ENCODE data around the gene BCL2L12. TPM values are rescaled to one million over a fixed set of nuclear protein-coding genes. Genes with fewer than 3 reads are reported as not detected.

The BCL2L12 gene
- total and polyA plus RNA-seq, 12 donors = 7.8 to 19.6 (median 9.8) TPM

DNA sequence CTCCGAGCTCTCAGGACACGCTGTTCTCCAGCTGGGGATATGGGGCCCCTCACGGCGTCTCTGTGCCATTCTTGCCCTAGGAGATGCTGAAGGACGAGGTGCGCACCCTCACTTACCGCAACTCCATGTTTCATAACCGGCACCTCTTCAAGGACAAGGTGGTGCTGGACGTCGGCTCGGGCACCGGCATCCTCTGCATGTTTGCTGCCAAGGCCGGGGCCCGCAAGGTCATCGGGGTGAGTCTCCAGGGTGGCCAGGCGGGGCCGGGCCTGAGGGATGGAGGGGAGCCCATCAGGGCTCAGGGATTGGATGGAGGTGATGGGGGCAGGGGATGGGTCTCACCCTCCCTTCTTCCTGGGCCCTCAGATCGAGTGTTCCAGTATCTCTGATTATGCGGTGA is 16.1 kb downstream of the BCL2L12 start:
- TF ChIP-seq, protein P1, sequence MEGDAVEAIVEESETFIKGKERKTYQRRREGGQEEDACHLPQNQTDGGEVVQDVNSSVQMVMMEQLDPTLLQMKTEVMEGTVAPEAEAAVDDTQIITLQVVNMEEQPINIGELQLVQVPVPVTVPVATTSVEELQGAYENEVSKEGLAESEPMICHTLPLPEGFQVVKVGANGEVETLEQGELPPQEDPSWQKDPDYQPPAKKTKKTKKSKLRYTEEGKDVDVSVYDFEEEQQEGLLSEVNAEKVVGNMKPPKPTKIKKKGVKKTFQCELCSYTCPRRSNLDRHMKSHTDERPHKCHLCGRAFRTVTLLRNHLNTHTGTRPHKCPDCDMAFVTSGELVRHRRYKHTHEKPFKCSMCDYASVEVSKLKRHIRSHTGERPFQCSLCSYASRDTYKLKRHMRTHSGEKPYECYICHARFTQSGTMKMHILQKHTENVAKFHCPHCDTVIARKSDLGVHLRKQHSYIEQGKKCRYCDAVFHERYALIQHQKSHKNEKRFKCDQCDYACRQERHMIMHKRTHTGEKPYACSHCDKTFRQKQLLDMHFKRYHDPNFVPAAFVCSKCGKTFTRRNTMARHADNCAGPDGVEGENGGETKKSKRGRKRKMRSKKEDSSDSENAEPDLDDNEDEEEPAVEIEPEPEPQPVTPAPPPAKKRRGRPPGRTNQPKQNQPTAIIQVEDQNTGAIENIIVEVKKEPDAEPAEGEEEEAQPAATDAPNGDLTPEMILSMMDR (IDR thresholded peaks at IDR 0.05) = no peak
- no peaks in the 10 kb centered on the region for H3K27me3 ChIP-seq
- ATAC-seq = no peak
- H3K36me3 ChIP-seq = peaks cover 3 to 63% (median 47%) of the 10 kb centered on the region in 9 donors
- intact Hi-C loops (cut with DNase I) = loop anchor here in 1 of 10 donors (10.0 kb wide), 1 partner anchor 123 kb away; no protein-coding TSS in a partner anchor
- no peak for DNase-seq
- H3K4me1 ChIP-seq = peaks cover 20 to 71% (median 54%) of the 10 kb centered on the region in 9 donors
- WGBS, 2 donors = 77 to 78% methylated on average over 19 of the region's 19 CpGs
- H3K9me3 ChIP-seq = no peaks in the 10 kb centered on the region
- H3K27ac ChIP-seq = no peak overlapping the region
- no peak overlapping the region for H3K4me3 ChIP-seq

DNA sequence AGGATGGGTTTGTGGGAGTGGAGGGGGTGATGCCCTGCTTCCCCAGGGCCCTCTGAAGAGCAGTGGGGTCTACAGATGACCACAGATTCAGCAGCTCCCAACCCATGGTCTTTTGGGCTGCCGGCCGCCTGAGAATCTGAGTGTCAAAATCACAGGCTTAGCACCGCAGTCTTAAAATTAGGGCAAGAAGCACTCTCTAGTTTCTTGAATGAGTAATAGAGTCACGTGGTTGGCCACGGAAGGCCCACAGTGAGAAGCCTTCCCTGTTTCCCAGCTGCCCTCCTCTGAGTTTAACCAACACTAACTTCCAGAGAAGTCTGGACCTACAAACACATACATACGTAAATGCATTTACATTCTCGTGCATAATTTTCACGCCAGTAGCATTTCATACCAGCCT is 16.5 kb downstream of the BCL2L12 start:
- DNase-seq (no peak), ATAC-seq (no peak)
- peaks cover 3 to 67% (median 47%) of the 10 kb centered on the region in 9 donors for H3K36me3 ChIP-seq
- peaks cover 20 to 76% (median 55%) of the 10 kb centered on the region in 9 donors for H3K4me1 ChIP-seq
- H3K27ac ChIP-seq = no peak overlapping the region
- intact Hi-C loops (cut with DNase I) = loop anchor here in 1 of 10 donors (10.0 kb wide), 1 partner anchor 123 kb away; no protein-coding TSS in a partner anchor
- no peaks in the 10 kb centered on the region for H3K27me3 ChIP-seq
- H3K9me3 ChIP-seq = no peaks in the 10 kb centered on the region
- WGBS, 2 donors = 87 to 94% methylated on average over 8 of the region's 8 CpGs
- H3K4me3 ChIP-seq = no peak overlapping the region
- TF ChIP-seq, protein P1 (IDR thresholded peaks at IDR 0.05) = no peak

DNA sequence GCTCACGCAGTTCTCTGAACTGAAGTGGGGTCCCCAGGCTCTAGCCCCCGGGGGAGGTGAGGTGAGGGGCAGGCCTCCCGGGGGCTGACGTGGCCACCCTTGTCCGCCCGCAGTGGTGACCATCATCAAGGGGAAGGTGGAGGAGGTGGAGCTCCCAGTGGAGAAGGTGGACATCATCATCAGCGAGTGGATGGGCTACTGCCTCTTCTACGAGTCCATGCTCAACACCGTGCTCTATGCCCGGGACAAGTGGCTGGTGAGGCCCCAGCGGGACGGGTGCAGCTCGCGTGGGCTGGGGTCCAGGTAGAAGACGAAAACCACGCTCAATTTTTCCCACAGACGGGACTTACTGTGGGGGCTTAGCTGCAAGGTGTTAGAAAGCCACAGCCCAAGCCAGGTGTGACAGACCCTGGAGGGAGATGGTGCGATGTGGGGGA is 18.1 kb downstream of the BCL2L12 start:
- H3K4me1 ChIP-seq = peaks cover 13 to 77% (median 48%) of the 10 kb centered on the region in 9 donors
- DNase-seq = no peak
- TF ChIP-seq, protein P1 (IDR thresholded peaks at IDR 0.05) = no peak

DNA sequence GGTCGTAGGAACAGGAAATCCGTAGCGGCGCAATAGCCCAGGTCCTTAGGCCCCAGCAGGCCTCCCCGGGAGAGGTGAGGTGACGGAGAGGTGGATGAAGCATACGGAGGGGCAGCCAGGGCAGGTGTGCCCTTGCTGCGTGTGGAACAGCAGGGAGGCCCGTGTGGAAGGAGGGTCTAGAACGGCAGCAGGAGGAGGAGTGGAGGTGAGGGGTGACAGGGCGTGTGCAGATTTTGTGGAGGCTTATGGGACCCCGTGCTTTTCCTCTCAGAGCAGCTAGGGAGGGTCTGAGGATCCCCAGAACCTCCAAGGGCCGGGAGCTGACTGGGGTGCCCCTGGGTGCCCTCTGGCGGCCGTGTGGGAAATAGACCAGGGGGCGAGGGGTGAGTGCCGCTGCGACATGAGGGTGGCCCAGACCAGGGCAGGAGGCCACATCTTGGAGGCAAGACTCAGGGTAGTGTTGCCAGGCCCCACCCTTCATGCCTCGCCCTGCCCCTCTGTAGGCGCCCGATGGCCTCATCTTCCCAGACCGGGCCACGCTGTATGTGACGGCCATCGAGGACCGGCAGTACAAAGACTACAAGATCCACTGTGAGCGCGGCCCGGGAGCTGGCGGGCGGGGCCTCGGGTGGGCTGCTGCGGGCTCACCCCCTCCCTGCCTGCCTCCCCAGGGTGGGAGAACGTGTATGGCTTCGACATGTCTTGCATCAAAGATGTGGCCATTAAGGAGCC is 18.7 kb downstream of the BCL2L12 start:
- DNase-seq (no peak), ATAC-seq (no peak)
- TF ChIP-seq, protein P1 (IDR thresholded peaks at IDR 0.05) = peak in 8 of 9 donors; percentile 7 to 51 (median 36)
- intact Hi-C loops (cut with DNase I) = loop anchor here in 1 of 10 donors (10.0 kb wide), 1 partner anchor 120 kb away; no protein-coding TSS in a partner anchor
- Histone ChIP-seq H3K27ac (peak overlapping the region in 1 of 10 donors; percentile 60), H3K27me3 (peaks cover 0 to 7% (median 0%) of the 10 kb centered on the region in 7 donors), H3K36me3 (peaks cover 3 to 76% (median 47%) of the 10 kb centered on the region in 9 donors), H3K4me1 (peaks cover 13 to 77% (median 48%) of the 10 kb centered on the region in 9 donors), H3K4me3 (no peak overlapping the region), H3K9me3 (no peaks in the 10 kb centered on the region)
- 81 to 84% methylated on average over 33 to 35 of the region's 35 CpGs for WGBS, 2 donors

More for the DNA sequence above, 18.1 kb downstream of the BCL2L12 start:
- ATAC-seq = no peak
- Histone ChIP-seq H3K36me3 (peaks cover 3 to 76% (median 47%) of the 10 kb centered on the region in 9 donors), H3K27me3 (peaks cover 0 to under 1% (median 0%) of the 10 kb centered on the region in 7 donors), H3K9me3 (no peaks in the 10 kb centered on the region), H3K4me3 (no peak overlapping the region), H3K27ac (no peak overlapping the region)
- intact Hi-C loops (cut with DNase I) = loop anchor here in 1 of 10 donors (10.0 kb wide), 1 partner anchor 121 kb away; no protein-coding TSS in a partner anchor
- whole genome bisulfite sequencing, 2 donors = 95% methylated on average over 18 of the region's 18 CpGs
